ENCODE data around the gene CFAP299.

The CFAP299 gene

GRCh38 chr4:80803337-80803736, 467.8 kb downstream of the CFAP299 start:
- in situ Hi-C loops (cut with HindIII; ENCODE audit: low pct_ligation_motif_present, low sequenced_read_pairs) = no loop called here

GRCh38 chr4:80806472-80806871, 470.9 kb downstream of the CFAP299 start:
- TF ChIP-seq CTCF (IDR thresholded peaks at IDR 0.05; ENCODE audit: low read depth, low read length, missing control alignments) = no peak

More at GRCh38 chr4:80803337-80803736, 467.8 kb downstream of the CFAP299 start:
- Histone ChIP-seq H3K4me3 (ENCODE audit: low read depth, low read length) (no peak overlapping the region), H3K27me3 (replicated peaks) (no peaks in the 10 kb centered on the region), H3K27ac (no peak overlapping the region), H3K36me3 (replicated peaks) (no peaks in the 10 kb centered on the region)
- TF ChIP-seq CTCF (IDR thresholded peaks at IDR 0.05; ENCODE audit: low read depth, low read length, missing control alignments) = no peak
- DNase-seq = no peak

GRCh38 chr4:80809039-80809729, 473.7 kb downstream of the CFAP299 start:
- in situ Hi-C loops (cut with HindIII; ENCODE audit: low pct_ligation_motif_present, low sequenced_read_pairs) = no loop called here
- DNase-seq = no peak
- TF ChIP-seq CTCF (IDR thresholded peaks at IDR 0.05; ENCODE audit: low read depth, low read length, missing control alignments) = no peak
- no peaks in the 10 kb centered on the region for H3K27me3 ChIP-seq (replicated peaks)
- no peak overlapping the region for H3K4me3 ChIP-seq (ENCODE audit: low read depth, low read length)
- H3K36me3 ChIP-seq (replicated peaks) = no peaks in the 10 kb centered on the region
- no peak overlapping the region for H3K27ac ChIP-seq

More at GRCh38 chr4:80806472-80806871, 470.9 kb downstream of the CFAP299 start:
- Histone ChIP-seq H3K27me3 (replicated peaks) (no peaks in the 10 kb centered on the region), H3K4me3 (ENCODE audit: low read depth, low read length) (no peak overlapping the region), H3K27ac (no peak overlapping the region), H3K36me3 (replicated peaks) (no peaks in the 10 kb centered on the region)
- in situ Hi-C loops (cut with HindIII; ENCODE audit: low pct_ligation_motif_present, low sequenced_read_pairs) = no loop called here
- DNase-seq = no peak

- Histone ChIP-seq H3K27ac (no peak overlapping the region), H3K36me3 (replicated peaks) (no peaks in the 10 kb centered on the region), H3K4me3 (ENCODE audit: low read depth, low read length) (no peak overlapping the region), H3K27me3 (replicated peaks) (no peaks in the 10 kb centered on the region)
- no peak for DNase-seq
- in situ Hi-C loops (cut with HindIII; ENCODE audit: low pct_ligation_motif_present, low sequenced_read_pairs) = no loop called here
- TF ChIP-seq CTCF (IDR thresholded peaks at IDR 0.05; ENCODE audit: low read depth, low read length, missing control alignments) = no peak
Measured at GRCh38 chr4:80811406-80811805, 475.9 kb downstream of the CFAP299 start.

GRCh38 chr4:80812145-80812544, 476.6 kb downstream of the CFAP299 start:
- Histone ChIP-seq H3K36me3 (replicated peaks) (no peaks in the 10 kb centered on the region), H3K4me3 (ENCODE audit: low read depth, low read length) (no peak overlapping the region), H3K27ac (no peak overlapping the region), H3K27me3 (replicated peaks) (no peaks in the 10 kb centered on the region)
- TF ChIP-seq CTCF (IDR thresholded peaks at IDR 0.05; ENCODE audit: low read depth, low read length, missing control alignments) = no peak
- in situ Hi-C loops (cut with HindIII; ENCODE audit: low pct_ligation_motif_present, low sequenced_read_pairs) = no loop called here
- DNase-seq = no peak

GRCh38 chr4:80814266-80814665, 478.7 kb downstream of the CFAP299 start:
- Histone ChIP-seq H3K27me3 (replicated peaks) (no peaks in the 10 kb centered on the region), H3K27ac (no peak overlapping the region), H3K36me3 (replicated peaks) (no peaks in the 10 kb centered on the region), H3K4me3 (ENCODE audit: low read depth, low read length) (no peak overlapping the region)
- no peak for DNase-seq
- in situ Hi-C loops (cut with HindIII; ENCODE audit: low pct_ligation_motif_present, low sequenced_read_pairs) = no loop called here
- TF ChIP-seq CTCF (IDR thresholded peaks at IDR 0.05; ENCODE audit: low read depth, low read length, missing control alignments) = no peak

Measured in brain microvascular endothelial cell (primary cell).